HG03457 (cell line): ENCODE data around the gene MAN2B2.

ENCODE experiments used
- ATAC-seq: cut with Tn5 transposase; IDR thresholded peaks from one replicate; pipeline ENCODE4 v1.9.1; 2021; ENCODE audit warnings: moderate number of reproducible peaks; ENCODE audit not compliant: unreplicated experiment

Gene MAN2B2

GRCh38 chr4:6566391-6567190 lies 8.4 kb upstream of the MAN2B2 start:
- ATAC-seq = no peak

GRCh38 chr4:6567218-6567617 lies 7.8 kb upstream of the MAN2B2 start:
- no peak for ATAC-seq

GRCh38 chr4:6568148-6568547 lies 6.8 kb upstream of the MAN2B2 start:
- ATAC-seq = no peak

GRCh38 chr4:6568689-6569332 lies 6.2 kb upstream of the MAN2B2 start:
- no peak for ATAC-seq

GRCh38 chr4:6571608-6572007 lies 3.4 kb upstream of the MAN2B2 start:
- no peak for ATAC-seq

- ATAC-seq = no peak
These were observed 1.4 kb upstream of the MAN2B2 start for GRCh38 chr4:6573551-6573950.

- no peak for ATAC-seq
These were observed 823 bp upstream of the MAN2B2 start for GRCh38 chr4:6573986-6574746.

GRCh38 chr4:6575503-6576240 lies 683 bp downstream of the MAN2B2 start:
- ATAC-seq = no peak

- no peak for ATAC-seq
These were observed 1.5 kb downstream of the MAN2B2 start for GRCh38 chr4:6576512-6576911.

- ATAC-seq = no peak
These were observed 1.9 kb downstream of the MAN2B2 start for GRCh38 chr4:6576932-6577331.

GRCh38 chr4:6577409-6577808 lies 2.4 kb downstream of the MAN2B2 start:
- ATAC-seq = no peak

GRCh38 chr4:6578221-6578620 lies 3.2 kb downstream of the MAN2B2 start:
- no peak for ATAC-seq

- no peak for ATAC-seq
These were observed 5.4 kb downstream of the MAN2B2 start for GRCh38 chr4:6580353-6580752.

- ATAC-seq = no peak
These were observed 6.7 kb downstream of the MAN2B2 start for GRCh38 chr4:6581566-6582121.

- no peak for ATAC-seq
These were observed 8.0 kb downstream of the MAN2B2 start for GRCh38 chr4:6582889-6583490.

GRCh38 chr4:6584865-6585264 lies 9.9 kb downstream of the MAN2B2 start:
- ATAC-seq = no peak

- ATAC-seq = no peak
These were observed 11.8 kb downstream of the MAN2B2 start for GRCh38 chr4:6586715-6587325.

GRCh38 chr4:6589444-6589843 lies 14.5 kb downstream of the MAN2B2 start:
- no peak for ATAC-seq

GRCh38 chr4:6591313-6591712 lies 16.3 kb downstream of the MAN2B2 start:
- no peak for ATAC-seq

GRCh38 chr4:6591781-6592180 lies 16.8 kb downstream of the MAN2B2 start:
- no peak for ATAC-seq
